ENCODE results near the gene OVCA2.
"Not testable (repeated sequence)": the region's sequence is repeated elsewhere in the genome, so short reads cannot be mapped to it uniquely, and the experiment has no call there.

OVCA2 gene

DNA sequence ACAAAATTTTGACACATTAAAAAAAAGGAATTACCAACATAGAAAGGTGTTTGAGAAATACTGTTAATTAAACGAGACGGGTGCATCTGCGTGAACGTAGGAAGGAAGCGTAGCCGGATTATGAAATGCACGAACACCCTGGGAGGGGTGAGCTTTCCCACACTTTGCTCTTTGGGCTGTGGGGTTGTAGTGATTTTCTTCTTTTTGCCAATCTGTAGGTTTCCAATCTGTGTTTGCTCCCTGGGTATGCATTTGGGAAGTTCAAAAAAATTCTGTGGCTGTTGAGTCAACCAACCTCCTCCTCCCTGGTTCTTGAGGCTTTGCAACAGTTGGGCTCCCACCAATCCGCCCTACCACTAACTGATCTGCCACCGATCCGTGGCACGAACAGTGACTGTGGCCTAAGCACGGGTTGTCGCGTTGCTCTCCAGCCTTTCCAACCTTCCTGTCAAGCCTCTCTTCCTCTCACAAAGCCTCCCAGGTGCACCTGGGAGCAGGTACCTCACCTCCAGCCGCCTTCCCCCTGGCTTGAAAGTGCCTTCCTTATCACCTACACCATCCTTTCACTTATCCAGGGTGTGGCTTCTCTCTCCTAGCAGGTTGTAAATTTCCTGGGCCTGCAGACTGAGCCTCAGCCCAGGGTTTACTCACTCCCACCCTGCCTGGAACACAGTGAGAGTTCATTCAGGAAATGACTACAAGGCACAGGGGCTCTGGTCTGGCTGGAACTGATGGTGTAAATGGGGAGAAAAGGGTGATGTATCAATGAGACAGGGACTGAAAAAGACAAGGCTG lies 33.3 kb upstream of the OVCA2 start:
- Mint-ChIP-seq H3K27ac (no peak overlapping the region), H3K27me3 (peaks cover 24% of the 10 kb centered on the region), H3K9me3 (no peaks in the 10 kb centered on the region), H3K4me1 (ENCODE audit: low read depth) (no peaks in the 10 kb centered on the region), H3K36me3 (ENCODE audit: low read depth) (no peaks in the 10 kb centered on the region), H3K4me3 (no peak overlapping the region)
- intact Hi-C loops (cut with micrococcal nuclease): no loop called here

GRCh38 chr17:2009737-2010136 lies 32.1 kb upstream of the OVCA2 start:
- Mint-ChIP-seq H3K4me1 (ENCODE audit: low read depth) (no peaks in the 10 kb centered on the region), H3K4me3 (no peak overlapping the region), H3K27me3 (peaks cover 27% of the 10 kb centered on the region), H3K36me3 (ENCODE audit: low read depth) (no peaks in the 10 kb centered on the region), H3K9me3 (no peaks in the 10 kb centered on the region), H3K27ac (no peak overlapping the region)
- intact Hi-C loops (cut with micrococcal nuclease): no loop called here

DNA sequence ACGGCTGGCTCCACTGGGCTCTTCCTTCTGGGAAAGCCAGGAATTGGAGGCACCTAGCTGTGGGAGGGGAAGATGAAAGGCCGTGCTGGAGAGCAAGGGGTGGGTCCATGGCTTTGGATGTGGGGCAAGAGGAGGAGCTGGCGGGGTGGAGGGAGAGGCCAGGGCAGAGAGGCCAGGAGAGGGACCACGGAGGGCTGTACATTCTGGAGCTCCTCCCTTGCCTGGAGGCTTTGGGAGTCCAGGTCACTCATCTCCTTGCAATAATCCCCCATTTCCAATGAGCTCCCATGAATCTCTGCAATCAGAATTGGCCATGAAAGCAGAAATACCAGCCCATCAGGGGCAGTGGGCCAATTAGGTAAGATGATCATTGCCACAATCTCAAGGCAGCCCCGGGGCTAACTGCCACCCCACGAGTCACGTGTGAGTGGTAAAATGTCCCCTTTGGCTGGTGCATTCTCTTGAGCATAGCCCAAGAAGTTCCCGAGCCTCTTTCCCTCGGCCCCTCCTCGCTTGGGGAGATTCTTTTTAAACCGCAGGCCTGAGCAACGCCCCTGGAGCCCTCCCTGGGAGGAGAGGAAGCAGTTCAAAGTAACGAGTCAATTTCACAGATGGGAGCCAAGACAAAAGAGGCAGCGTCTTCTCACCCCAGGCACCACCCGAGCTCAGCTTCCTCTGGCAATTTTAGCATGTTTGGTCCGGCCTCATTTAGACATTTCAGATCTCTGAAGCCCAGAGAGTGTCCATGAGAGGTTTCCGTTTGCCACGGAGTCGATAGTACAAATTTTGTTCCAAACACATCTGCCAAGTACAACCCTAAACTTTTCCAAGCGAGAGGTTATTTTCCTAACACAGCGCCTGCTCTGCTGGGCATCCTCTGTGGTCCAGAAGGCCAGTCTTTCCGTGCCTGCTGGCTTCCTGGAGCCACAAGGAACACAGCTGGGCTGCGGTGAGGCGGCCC lies 30.1 kb upstream of the OVCA2 start:
- Mint-ChIP-seq H3K9me3 (no peaks in the 10 kb centered on the region), H3K27me3 (peaks cover 35% of the 10 kb centered on the region), H3K36me3 (ENCODE audit: low read depth) (no peaks in the 10 kb centered on the region), H3K4me1 (ENCODE audit: low read depth) (no peaks in the 10 kb centered on the region), H3K27ac (no peak overlapping the region), H3K4me3 (no peak overlapping the region)
- intact Hi-C loops (cut with micrococcal nuclease): no loop called here

- Mint-ChIP-seq H3K27ac (no peak overlapping the region), H3K36me3 (ENCODE audit: low read depth) (no peaks in the 10 kb centered on the region), H3K4me3 (no peak overlapping the region), H3K4me1 (ENCODE audit: low read depth) (no peaks in the 10 kb centered on the region), H3K9me3 (no peaks in the 10 kb centered on the region), H3K27me3 (peaks cover 32% of the 10 kb centered on the region)
- intact Hi-C loops (cut with micrococcal nuclease): no loop called here
Measured at GRCh38 chr17:2012499-2012898, 29.3 kb upstream of the OVCA2 start.

- H3K4me3 Mint-ChIP-seq; H3K4me1 Mint-ChIP-seq (ENCODE audit: low read depth); H3K27ac Mint-ChIP-seq; H3K9me3 Mint-ChIP-seq; H3K36me3 Mint-ChIP-seq (ENCODE audit: low read depth); intact Hi-C loops (cut with micrococcal nuclease): not testable (repeated sequence)
- H3K27me3 Mint-ChIP-seq: peaks cover 41% of the 10 kb centered on the region
Measured at GRCh38 chr17:2013220-2013993, 28.4 kb upstream of the OVCA2 start.

GRCh38 chr17:2013994-2014317 lies 27.9 kb upstream of the OVCA2 start:
- H3K4me1 Mint-ChIP-seq (ENCODE audit: low read depth): no peaks in the 10 kb centered on the region
- no peak overlapping the region for H3K4me3 Mint-ChIP-seq
- no peaks in the 10 kb centered on the region for H3K36me3 Mint-ChIP-seq (ENCODE audit: low read depth)
- H3K27me3 Mint-ChIP-seq: peaks cover 42% of the 10 kb centered on the region
- intact Hi-C loops (cut with micrococcal nuclease): no loop called here
- H3K9me3 Mint-ChIP-seq: no peaks in the 10 kb centered on the region
- H3K27ac Mint-ChIP-seq: no peak overlapping the region

- no peaks in the 10 kb centered on the region for H3K9me3 Mint-ChIP-seq
- H3K36me3 Mint-ChIP-seq (ENCODE audit: low read depth): no peaks in the 10 kb centered on the region
- H3K4me3 Mint-ChIP-seq: no peak overlapping the region
- H3K4me1 Mint-ChIP-seq (ENCODE audit: low read depth): no peaks in the 10 kb centered on the region
- H3K27me3 Mint-ChIP-seq: peaks cover 55% of the 10 kb centered on the region
- intact Hi-C loops (cut with micrococcal nuclease): no loop called here
- no peak overlapping the region for H3K27ac Mint-ChIP-seq
Measured at GRCh38 chr17:2015314-2015713, 26.5 kb upstream of the OVCA2 start.

- H3K36me3 Mint-ChIP-seq (ENCODE audit: low read depth): no peaks in the 10 kb centered on the region
- no peak overlapping the region for H3K4me3 Mint-ChIP-seq
- H3K9me3 Mint-ChIP-seq: no peaks in the 10 kb centered on the region
- H3K27me3 Mint-ChIP-seq: peaks cover 62% of the 10 kb centered on the region
- H3K4me1 Mint-ChIP-seq (ENCODE audit: low read depth): no peaks in the 10 kb centered on the region
- intact Hi-C loops (cut with micrococcal nuclease): no loop called here
- no peak overlapping the region for H3K27ac Mint-ChIP-seq
Measured at GRCh38 chr17:2016494-2016893, 25.3 kb upstream of the OVCA2 start.

DNA sequence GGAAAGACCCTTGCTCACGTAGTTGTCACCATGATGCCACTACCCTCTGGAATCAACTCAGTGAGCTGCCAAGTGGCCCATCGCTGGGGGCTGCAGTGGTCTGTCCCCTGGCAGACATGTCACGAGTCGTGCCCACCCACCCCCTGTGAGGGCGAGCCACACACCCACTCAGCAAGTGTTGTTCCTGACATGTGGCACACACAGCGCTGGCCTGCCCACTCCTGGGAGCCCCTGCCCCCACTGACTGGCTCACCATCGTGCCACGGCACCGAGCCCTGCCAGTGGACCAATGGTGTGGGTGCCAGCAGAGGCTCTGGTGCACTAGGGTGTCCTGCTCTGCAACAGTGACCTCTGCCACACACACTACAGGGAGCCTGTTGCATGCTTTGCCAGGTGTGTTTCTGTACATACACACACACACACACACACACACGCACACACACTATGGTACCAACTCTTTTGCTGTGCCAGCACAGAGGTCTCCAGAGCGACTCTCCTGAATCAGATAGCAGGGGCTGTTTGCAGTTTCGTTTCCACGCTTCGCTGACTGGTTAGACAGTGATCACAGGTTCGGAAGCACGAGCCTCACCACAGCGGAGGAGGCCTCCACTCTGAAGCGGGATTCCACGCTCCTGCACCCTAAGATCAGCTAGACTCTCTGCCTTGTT lies 24.4 kb upstream of the OVCA2 start:
- H3K27me3 Mint-ChIP-seq: peaks cover 64% of the 10 kb centered on the region
- H3K4me1 Mint-ChIP-seq (ENCODE audit: low read depth): no peaks in the 10 kb centered on the region
- H3K4me3 Mint-ChIP-seq: no peak overlapping the region
- no peak overlapping the region for H3K27ac Mint-ChIP-seq
- H3K9me3 Mint-ChIP-seq: no peaks in the 10 kb centered on the region
- intact Hi-C loops (cut with micrococcal nuclease): no loop called here
- H3K36me3 Mint-ChIP-seq (ENCODE audit: low read depth): no peaks in the 10 kb centered on the region

DNA sequence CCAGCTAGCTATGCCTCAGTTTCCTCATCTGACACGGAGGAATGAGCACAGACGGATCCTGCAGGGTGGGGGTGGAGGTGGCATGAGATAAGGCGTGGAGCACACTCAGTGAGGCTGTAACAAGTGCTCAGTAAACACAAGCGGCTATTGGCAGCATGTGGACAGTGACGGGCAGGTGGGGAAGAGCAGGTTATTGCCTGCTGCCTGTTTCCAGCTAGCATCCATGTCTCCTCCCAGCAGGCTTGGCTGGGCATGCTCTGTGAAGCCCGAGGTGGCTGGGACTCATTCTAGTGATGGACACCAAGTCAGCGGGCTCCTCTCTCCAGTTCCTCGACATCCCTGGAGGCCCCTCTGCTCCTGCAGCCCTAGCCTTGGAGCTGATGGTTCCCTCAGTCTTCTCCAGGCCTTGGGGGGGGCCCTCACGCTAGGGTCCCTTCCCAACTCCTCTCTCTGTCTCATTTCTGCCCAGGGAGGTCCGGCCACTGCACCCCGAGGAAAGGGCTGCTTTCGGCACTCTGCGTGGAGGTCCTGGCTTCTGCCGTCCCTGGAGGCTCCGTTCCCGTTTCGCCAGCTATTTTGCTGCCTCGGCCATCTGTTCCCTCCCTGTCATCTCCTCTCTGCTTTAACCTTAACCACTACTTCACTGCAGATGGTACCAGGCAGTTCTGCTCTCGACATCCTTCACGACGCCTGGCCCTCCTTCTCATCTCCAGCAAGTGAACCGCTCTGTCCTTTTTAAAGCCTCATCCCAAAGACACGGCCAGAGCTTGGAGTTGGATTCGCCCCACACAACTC lies 22.9 kb upstream of the OVCA2 start:
- Mint-ChIP-seq H3K9me3 (no peaks in the 10 kb centered on the region), H3K27me3 (peaks cover 70% of the 10 kb centered on the region), H3K27ac (no peak overlapping the region), H3K4me3 (no peak overlapping the region), H3K36me3 (ENCODE audit: low read depth) (no peaks in the 10 kb centered on the region), H3K4me1 (ENCODE audit: low read depth) (peaks cover 11% of the 10 kb centered on the region)
- intact Hi-C loops (cut with micrococcal nuclease): no loop called here

DNA sequence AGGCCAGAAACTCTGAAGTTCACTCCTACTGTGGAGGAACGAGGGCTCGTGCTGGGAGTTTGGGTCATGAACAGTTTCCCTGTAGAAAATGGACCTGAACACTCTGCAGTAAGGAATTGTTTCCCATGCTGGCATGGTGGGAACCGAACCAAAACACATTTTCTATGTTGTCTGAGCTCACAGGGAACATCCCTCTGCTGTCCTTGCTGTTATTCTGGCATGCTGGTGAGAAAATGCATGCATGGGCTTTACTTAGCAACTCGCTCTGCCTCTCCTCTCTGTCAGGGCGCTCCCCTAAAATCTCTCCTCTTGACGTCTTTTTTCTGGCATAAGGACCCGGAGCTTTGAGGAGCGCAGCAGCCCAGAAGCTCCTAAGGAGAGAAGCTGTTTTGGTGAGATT lies 22.1 kb upstream of the OVCA2 start:
- no peaks in the 10 kb centered on the region for H3K9me3 Mint-ChIP-seq
- peaks cover 11% of the 10 kb centered on the region for H3K4me1 Mint-ChIP-seq (ENCODE audit: low read depth)
- H3K4me3 Mint-ChIP-seq: no peak overlapping the region
- H3K27ac Mint-ChIP-seq: no peak overlapping the region
- intact Hi-C loops (cut with micrococcal nuclease): no loop called here
- H3K27me3 Mint-ChIP-seq: peaks cover 73% of the 10 kb centered on the region
- H3K36me3 Mint-ChIP-seq (ENCODE audit: low read depth): no peaks in the 10 kb centered on the region

- Mint-ChIP-seq H3K9me3 (no peaks in the 10 kb centered on the region), H3K4me3 (no peak overlapping the region), H3K27ac (no peak overlapping the region), H3K4me1 (ENCODE audit: low read depth) (peaks cover 17% of the 10 kb centered on the region), H3K27me3 (peaks cover 74% of the 10 kb centered on the region), H3K36me3 (ENCODE audit: low read depth) (peaks cover 3% of the 10 kb centered on the region)
- intact Hi-C loops (cut with micrococcal nuclease): no loop called here
Measured at GRCh38 chr17:2020721-2021120, 21.1 kb upstream of the OVCA2 start.

DNA sequence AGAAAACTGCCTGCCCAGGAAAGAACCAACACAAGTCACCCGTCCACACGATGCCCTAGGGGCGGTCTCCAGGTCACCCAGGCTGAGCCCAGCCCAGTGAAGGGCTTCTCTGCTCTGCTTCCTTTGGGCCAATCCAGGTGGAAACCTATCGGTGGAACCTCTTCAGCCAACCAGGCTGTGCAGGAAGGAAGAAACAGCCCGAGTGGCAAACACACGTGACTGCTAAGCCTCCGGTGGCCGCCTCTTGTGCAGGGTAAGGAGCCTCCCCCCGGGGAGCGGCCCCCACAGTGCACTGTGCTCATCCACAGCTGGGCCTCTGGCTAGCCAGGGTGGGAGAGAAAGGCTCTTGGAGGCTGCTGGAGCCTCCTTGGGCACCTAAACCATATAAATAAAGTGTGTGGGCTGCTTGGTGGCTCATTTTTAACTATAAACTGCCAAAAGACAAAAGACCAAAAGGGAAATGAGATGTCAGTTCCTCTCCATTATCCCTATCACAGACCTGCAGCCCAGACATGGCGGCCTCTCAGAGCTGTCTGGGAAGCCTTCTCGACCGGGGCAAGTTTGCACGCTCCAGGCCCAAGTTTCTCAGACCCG lies 19.1 kb upstream of the OVCA2 start:
- Mint-ChIP-seq H3K9me3 (no peaks in the 10 kb centered on the region), H3K4me3 (no peak overlapping the region), H3K36me3 (ENCODE audit: low read depth) (peaks cover 9% of the 10 kb centered on the region), H3K27ac (no peak overlapping the region), H3K27me3 (peaks cover 91% of the 10 kb centered on the region), H3K4me1 (ENCODE audit: low read depth) (peaks cover 26% of the 10 kb centered on the region)
- intact Hi-C loops (cut with micrococcal nuclease): no loop called here
